ENCODE results near the gene AKNA. TPM values are rescaled to one million over a fixed set of nuclear protein-coding genes. Genes with fewer than 3 reads are reported as not detected.

Gene AKNA
- total RNA-seq, 2 donors from 2014 or later = 12.2 to 15.4 TPM

DNA sequence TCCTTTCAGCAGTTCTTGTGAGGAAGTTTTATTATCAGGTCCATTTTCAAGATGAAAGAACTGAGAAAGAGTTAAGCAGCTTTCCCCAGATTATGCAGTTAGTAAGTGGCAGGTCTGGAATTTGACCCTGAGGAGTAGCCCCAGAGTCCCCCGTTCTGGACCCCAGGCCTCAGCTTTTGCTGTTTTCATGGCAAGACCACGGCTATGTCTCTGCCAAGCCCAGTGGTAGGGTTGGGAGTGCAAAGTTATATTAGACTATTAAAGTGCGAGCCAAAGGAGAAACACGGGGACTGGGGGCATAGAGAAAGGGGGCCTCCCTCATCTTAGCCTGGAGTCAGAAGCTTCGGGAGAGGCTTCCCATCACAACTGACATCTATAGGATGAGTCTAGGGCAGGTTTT is 84.2 kb downstream of the AKNA start:
- peaks cover 26% of the 10 kb centered on the region for H3K36me3 Mint-ChIP-seq (ENCODE audit: low read depth)
- H3K4me3 Mint-ChIP-seq = no peak overlapping the region
- no peak overlapping the region for H3K9ac ChIP-seq (ENCODE audit: extremely low read depth, low read length, poor library complexity, severe bottlenecking)
- no peak for DNase-seq
- H3K36me3 ChIP-seq (ENCODE audit: control insufficient read depth, insufficient read depth, low read length) = peaks cover 55% of the 10 kb centered on the region
- H3K27me3 Mint-ChIP-seq (ENCODE audit: insufficient read depth) = no peaks in the 10 kb centered on the region
- TF ChIP-seq, protein P1, sequence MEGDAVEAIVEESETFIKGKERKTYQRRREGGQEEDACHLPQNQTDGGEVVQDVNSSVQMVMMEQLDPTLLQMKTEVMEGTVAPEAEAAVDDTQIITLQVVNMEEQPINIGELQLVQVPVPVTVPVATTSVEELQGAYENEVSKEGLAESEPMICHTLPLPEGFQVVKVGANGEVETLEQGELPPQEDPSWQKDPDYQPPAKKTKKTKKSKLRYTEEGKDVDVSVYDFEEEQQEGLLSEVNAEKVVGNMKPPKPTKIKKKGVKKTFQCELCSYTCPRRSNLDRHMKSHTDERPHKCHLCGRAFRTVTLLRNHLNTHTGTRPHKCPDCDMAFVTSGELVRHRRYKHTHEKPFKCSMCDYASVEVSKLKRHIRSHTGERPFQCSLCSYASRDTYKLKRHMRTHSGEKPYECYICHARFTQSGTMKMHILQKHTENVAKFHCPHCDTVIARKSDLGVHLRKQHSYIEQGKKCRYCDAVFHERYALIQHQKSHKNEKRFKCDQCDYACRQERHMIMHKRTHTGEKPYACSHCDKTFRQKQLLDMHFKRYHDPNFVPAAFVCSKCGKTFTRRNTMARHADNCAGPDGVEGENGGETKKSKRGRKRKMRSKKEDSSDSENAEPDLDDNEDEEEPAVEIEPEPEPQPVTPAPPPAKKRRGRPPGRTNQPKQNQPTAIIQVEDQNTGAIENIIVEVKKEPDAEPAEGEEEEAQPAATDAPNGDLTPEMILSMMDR (conservative IDR thresholded peaks at IDR 0.05) = no peak
- no peaks in the 10 kb centered on the region for H3K9me3 Mint-ChIP-seq
- WGBS, 2 experiments (ENCODE audit: insufficient coverage in 1 of 2, insufficient read length in 1 of 2) = 82 to 83% methylated on average over 4 to 5 of the region's 5 CpGs
- no peak overlapping the region for H3K4me3 ChIP-seq (ENCODE audit: low read length)
- H3K4me1 ChIP-seq (ENCODE audit: control insufficient read depth, insufficient read depth, low read length) = no peaks in the 10 kb centered on the region
- no peaks in the 10 kb centered on the region for H3K27me3 ChIP-seq (ENCODE audit: control insufficient read depth, insufficient read depth, low read length, poor library complexity, severe bottlenecking)
- no peaks in the 10 kb centered on the region for H3K4me1 Mint-ChIP-seq
- H3K27ac ChIP-seq (ENCODE audit: low read depth, low read length) = no peak overlapping the region
- H3K27ac Mint-ChIP-seq = no peak overlapping the region
- H3K9me3 ChIP-seq (ENCODE audit: control insufficient read depth, low read length) = no peaks in the 10 kb centered on the region

DNA sequence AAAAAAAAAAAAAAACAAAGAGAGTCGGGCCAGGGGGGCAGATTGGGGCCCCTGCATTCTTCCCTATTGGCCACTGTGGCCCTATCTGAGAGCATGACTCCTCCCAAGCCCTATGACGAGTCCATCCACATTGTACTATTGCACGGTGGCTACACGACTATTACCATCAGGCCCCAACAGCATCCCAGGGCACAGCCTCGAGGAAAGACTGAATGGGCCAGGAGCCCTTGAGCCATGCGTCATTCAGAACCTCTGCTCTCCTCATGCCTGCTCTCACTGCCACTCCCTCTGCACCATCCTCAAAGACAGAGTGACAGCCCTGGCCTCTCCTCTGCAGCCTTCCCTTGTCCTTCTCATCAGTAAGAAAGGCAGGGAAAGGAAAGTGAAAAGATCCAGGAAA is 85.1 kb downstream of the AKNA start:
- H3K4me3 Mint-ChIP-seq = no peak overlapping the region
- TF ChIP-seq, protein P1 (conservative IDR thresholded peaks at IDR 0.05) = no peak
- H3K27ac Mint-ChIP-seq = no peak overlapping the region
- 81 to 90% methylated on average over 5 to 6 of the region's 6 CpGs for WGBS, 2 experiments (ENCODE audit: insufficient coverage in 1 of 2, insufficient read length in 1 of 2)
- no peaks in the 10 kb centered on the region for H3K9me3 Mint-ChIP-seq
- Histone ChIP-seq H3K27ac (ENCODE audit: low read depth, low read length) (no peak overlapping the region), H3K4me1 (ENCODE audit: control insufficient read depth, insufficient read depth, low read length) (no peaks in the 10 kb centered on the region), H3K27me3 (ENCODE audit: control insufficient read depth, insufficient read depth, low read length, poor library complexity, severe bottlenecking) (no peaks in the 10 kb centered on the region), H3K9ac (ENCODE audit: extremely low read depth, low read length, poor library complexity, severe bottlenecking) (no peak overlapping the region), H3K4me3 (ENCODE audit: low read length) (no peak overlapping the region), H3K9me3 (ENCODE audit: control insufficient read depth, low read length) (no peaks in the 10 kb centered on the region), H3K36me3 (ENCODE audit: control insufficient read depth, insufficient read depth, low read length) (peaks cover 55% of the 10 kb centered on the region)
- H3K27me3 Mint-ChIP-seq (ENCODE audit: insufficient read depth) = no peaks in the 10 kb centered on the region
- H3K4me1 Mint-ChIP-seq = no peaks in the 10 kb centered on the region
- peaks cover 32% of the 10 kb centered on the region for H3K36me3 Mint-ChIP-seq (ENCODE audit: low read depth)
- no peak for DNase-seq

DNA sequence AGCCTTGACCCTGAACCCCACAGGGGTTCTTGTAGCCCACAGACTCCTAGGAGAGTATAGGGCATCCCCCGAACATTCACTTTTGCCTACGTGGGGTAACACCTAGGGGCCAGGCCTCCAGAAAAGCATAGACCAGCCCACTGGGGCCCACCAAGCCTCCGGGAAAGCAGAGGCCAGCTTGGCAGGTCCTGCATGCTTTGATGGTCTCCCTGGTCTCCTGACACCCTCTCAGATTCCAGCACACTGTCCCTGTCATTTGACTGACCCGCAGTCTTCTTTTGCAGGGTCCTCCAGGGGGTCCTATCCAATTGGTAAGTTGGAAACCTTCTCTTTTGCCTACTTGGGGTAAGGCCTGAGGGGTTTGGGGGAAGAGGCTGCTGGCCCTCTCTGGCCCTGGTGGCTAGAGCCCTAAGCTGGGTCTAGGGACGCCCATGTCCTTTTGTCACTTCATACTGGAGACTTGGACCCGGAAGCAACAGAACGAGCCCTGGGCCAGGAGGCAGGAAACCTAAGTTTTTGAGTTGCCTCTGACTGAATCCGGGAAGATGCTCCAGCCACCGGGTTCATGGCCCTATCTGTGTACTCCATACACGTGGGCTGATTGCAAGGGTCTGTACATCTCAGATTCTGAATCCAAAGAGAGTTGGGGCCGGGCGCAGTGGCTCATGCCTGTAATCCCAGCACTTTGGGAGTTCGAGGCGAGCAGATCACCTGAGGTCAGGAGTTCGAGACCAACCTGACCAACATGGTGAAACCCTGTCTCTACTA is 85.8 kb downstream of the AKNA start:
- Histone ChIP-seq H3K4me1 (ENCODE audit: control insufficient read depth, insufficient read depth, low read length) (no peaks in the 10 kb centered on the region), H3K27ac (ENCODE audit: low read depth, low read length) (no peak overlapping the region), H3K36me3 (ENCODE audit: control insufficient read depth, insufficient read depth, low read length) (peaks cover 55% of the 10 kb centered on the region), H3K27me3 (ENCODE audit: control insufficient read depth, insufficient read depth, low read length, poor library complexity, severe bottlenecking) (no peaks in the 10 kb centered on the region), H3K4me3 (ENCODE audit: low read length) (no peak overlapping the region), H3K9ac (ENCODE audit: extremely low read depth, low read length, poor library complexity, severe bottlenecking) (no peak overlapping the region), H3K9me3 (ENCODE audit: control insufficient read depth, low read length) (no peaks in the 10 kb centered on the region)
- Mint-ChIP-seq H3K36me3 (ENCODE audit: low read depth) (peaks cover 35% of the 10 kb centered on the region), H3K9me3 (no peaks in the 10 kb centered on the region), H3K4me3 (no peak overlapping the region), H3K27ac (no peak overlapping the region), H3K4me1 (no peaks in the 10 kb centered on the region), H3K27me3 (ENCODE audit: insufficient read depth) (no peaks in the 10 kb centered on the region)
- TF ChIP-seq, protein P1 (conservative IDR thresholded peaks at IDR 0.05) = no peak
- WGBS, 2 experiments (ENCODE audit: insufficient coverage in 1 of 2, insufficient read length in 1 of 2) = 87 to 88% methylated on average over 9 to 15 of the region's 15 CpGs
- DNase-seq = no peak
